ENCODE data around the gene SLC2A4RG. TPM values are rescaled to one million over a fixed set of nuclear protein-coding genes. Genes with fewer than 3 reads are reported as not detected.
"Not testable (repeated sequence)": the region's sequence is repeated elsewhere in the genome, so short reads cannot be mapped to it uniquely, and the experiment has no call there.

The SLC2A4RG gene
- total RNA-seq, 4 donors from 2014 or later: 10.5 to 120 (median 41.0) TPM

GRCh38 chr20:63711085-63711645 is 28.4 kb upstream of the SLC2A4RG start:
- intact Hi-C loops (cut with DNase I; ENCODE audit: low total_unique reads): no loop called here
- H3K9me3 ChIP-seq: peaks cover 0 to 8% of the 10 kb centered on the region in 2 donors
- peaks cover 6 to 8% of the 10 kb centered on the region in 2 donors for H3K4me1 ChIP-seq
- H3K27ac ChIP-seq: no peak overlapping the region
- no peak overlapping the region for H3K4me3 ChIP-seq
- no peak for DNase-seq
- no peaks in the 10 kb centered on the region for H3K36me3 ChIP-seq
- no peaks in the 10 kb centered on the region for H3K27me3 ChIP-seq
- no peak for TF ChIP-seq CTCF (IDR thresholded peaks at IDR 0.05)
- TF ChIP-seq POLR2A (IDR thresholded peaks at IDR 0.05): no peak

- H3K4me1 ChIP-seq: peaks cover 6 to 8% of the 10 kb centered on the region in 2 donors
- no peaks in the 10 kb centered on the region for H3K36me3 ChIP-seq
- DNase-seq: no peak
- intact Hi-C loops (cut with DNase I; ENCODE audit: low total_unique reads): no loop called here
- H3K27me3 ChIP-seq: no peaks in the 10 kb centered on the region
- H3K27ac ChIP-seq: no peak overlapping the region
- TF ChIP-seq CTCF (IDR thresholded peaks at IDR 0.05) (no peak), POLR2A (IDR thresholded peaks at IDR 0.05) (no peak)
- no peak overlapping the region for H3K4me3 ChIP-seq
- peaks cover 0 to 8% of the 10 kb centered on the region in 2 donors for H3K9me3 ChIP-seq
Measured at GRCh38 chr20:63712191-63712590, 27.4 kb upstream of the SLC2A4RG start.

GRCh38 chr20:63714858-63715257 is 24.7 kb upstream of the SLC2A4RG start:
- H3K4me3 ChIP-seq: no peak overlapping the region
- peaks cover 0 to 21% of the 10 kb centered on the region in 2 donors for H3K9me3 ChIP-seq
- DNase-seq: no peak
- TF ChIP-seq CTCF (IDR thresholded peaks at IDR 0.05) (no peak), POLR2A (IDR thresholded peaks at IDR 0.05) (no peak)
- intact Hi-C loops (cut with DNase I; ENCODE audit: low total_unique reads): no loop called here
- H3K27ac ChIP-seq: no peak overlapping the region
- H3K4me1 ChIP-seq: no peaks in the 10 kb centered on the region
- H3K27me3 ChIP-seq: no peaks in the 10 kb centered on the region
- no peaks in the 10 kb centered on the region for H3K36me3 ChIP-seq

- Histone ChIP-seq H3K4me1 (no peaks in the 10 kb centered on the region), H3K36me3 (no peaks in the 10 kb centered on the region), H3K27me3 (no peaks in the 10 kb centered on the region), H3K4me3 (no peak overlapping the region), H3K27ac (no peak overlapping the region), H3K9me3 (peaks cover 0 to 21% of the 10 kb centered on the region in 2 donors)
- TF ChIP-seq POLR2A (IDR thresholded peaks at IDR 0.05) (no peak), CTCF (IDR thresholded peaks at IDR 0.05) (no peak)
- DNase-seq: no peak
- intact Hi-C loops (cut with DNase I; ENCODE audit: low total_unique reads): no loop called here
Measured at GRCh38 chr20:63718996-63719395, 20.6 kb upstream of the SLC2A4RG start.

GRCh38 chr20:63722967-63723622 is 16.5 kb upstream of the SLC2A4RG start:
- H3K4me1 ChIP-seq; H3K27me3 ChIP-seq; H3K36me3 ChIP-seq; H3K27ac ChIP-seq; H3K4me3 ChIP-seq; intact Hi-C loops (cut with DNase I; ENCODE audit: low total_unique reads); DNase-seq: not testable (repeated sequence)
- H3K9me3 ChIP-seq: peaks cover 0 to 24% of the 10 kb centered on the region in 2 donors

GRCh38 chr20:63730189-63730733 is 9.3 kb upstream of the SLC2A4RG start:
- DNase-seq; H3K27me3 ChIP-seq; H3K9me3 ChIP-seq; H3K36me3 ChIP-seq; H3K4me3 ChIP-seq; H3K27ac ChIP-seq; H3K4me1 ChIP-seq; intact Hi-C loops (cut with DNase I; ENCODE audit: low total_unique reads): not testable (repeated sequence)
